ENCODE results near the gene KCNH5. TPM values are rescaled to one million over a fixed set of nuclear protein-coding genes. Genes with fewer than 3 reads are reported as not detected.

The KCNH5 gene
- polyA plus RNA-seq, 1 donor (not counting 4 experiments of a cell fraction or from before 2014, with no cell fraction given), result 0.04 TPM

DNA sequence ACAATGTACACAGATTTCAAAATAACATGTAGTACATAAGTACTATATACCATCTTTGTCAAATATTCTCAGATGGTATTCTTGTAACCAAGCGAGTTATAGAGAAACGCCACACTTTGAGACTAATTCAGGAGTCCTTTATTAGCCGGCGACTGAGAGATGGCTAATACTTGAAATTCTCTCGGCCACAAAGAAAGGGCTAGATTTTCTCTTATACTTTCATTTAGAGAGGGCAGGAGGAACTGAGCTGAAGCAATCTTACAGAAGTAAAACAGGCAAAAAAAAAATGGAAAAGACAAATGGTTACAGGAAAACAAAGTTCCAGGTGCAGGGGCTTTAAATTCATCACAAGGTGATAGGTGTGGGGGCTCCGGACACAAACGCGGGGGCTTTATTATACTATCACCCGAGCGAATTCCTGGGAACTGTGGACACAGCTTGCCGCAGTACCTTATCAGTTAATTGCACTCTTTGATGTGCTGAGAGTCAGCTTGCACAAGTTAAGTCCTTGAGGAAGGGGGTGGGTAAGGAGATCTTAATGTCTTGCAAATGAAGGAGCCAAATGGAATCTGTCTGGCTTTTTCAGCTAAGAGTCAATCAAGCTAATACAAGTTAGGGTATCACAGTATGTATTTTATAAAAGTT lies 382.3 kb downstream of the KCNH5 start:
- DNase-seq (ENCODE audit: low read depth, low spot score) (no peak), FAIRE-seq (no peak)
- Histone ChIP-seq H3K27me3 (ENCODE audit: control insufficient read depth, extremely low read depth, insufficient read depth, low read length) (no peaks in the 10 kb centered on the region), H3K36me3 (ENCODE audit: control insufficient read depth in 2 of 2, extremely low read depth in 1 of 2, insufficient read depth in 2 of 2, low read length in 2 of 2) (no peaks in the 10 kb centered on the region), H3K4me2 (ENCODE audit: control insufficient read depth, extremely low read depth, insufficient read depth, low read depth, low read length) (no peak overlapping the region), H4K20me1 (ENCODE audit: control insufficient read depth, extremely low read depth, insufficient read depth, low read length) (no peaks in the 10 kb centered on the region), H2AFZ (ENCODE audit: control insufficient read depth, low read length) (no peak overlapping the region), H3K4me1 (ENCODE audit: control insufficient read depth, extremely low read depth, insufficient read depth, low read length) (peaks cover 7% of the 10 kb centered on the region), H3K9me1 (ENCODE audit: control insufficient read depth, extremely low read depth, insufficient read depth, low read length) (no peaks in the 10 kb centered on the region), H3K9me3 (ENCODE audit: control insufficient read depth, low read depth, low read length) (no peaks in the 10 kb centered on the region), H3K27ac (ENCODE audit: control insufficient read depth, insufficient read depth, low read length) (no peak overlapping the region), H3K79me2 (ENCODE audit: control insufficient read depth, insufficient read depth, low read length) (no peaks in the 10 kb centered on the region), H3K9ac (ENCODE audit: control insufficient read depth, extremely low read depth, insufficient read depth, low read length) (no peak overlapping the region), H3K4me3 (ENCODE audit: control insufficient read depth in 2 of 3, extremely low read depth in 1 of 3, insufficient read depth in 2 of 3, low read depth in 1 of 3, low read length in 3 of 3) (no peak overlapping the region)
- TF ChIP-seq, protein P1, sequence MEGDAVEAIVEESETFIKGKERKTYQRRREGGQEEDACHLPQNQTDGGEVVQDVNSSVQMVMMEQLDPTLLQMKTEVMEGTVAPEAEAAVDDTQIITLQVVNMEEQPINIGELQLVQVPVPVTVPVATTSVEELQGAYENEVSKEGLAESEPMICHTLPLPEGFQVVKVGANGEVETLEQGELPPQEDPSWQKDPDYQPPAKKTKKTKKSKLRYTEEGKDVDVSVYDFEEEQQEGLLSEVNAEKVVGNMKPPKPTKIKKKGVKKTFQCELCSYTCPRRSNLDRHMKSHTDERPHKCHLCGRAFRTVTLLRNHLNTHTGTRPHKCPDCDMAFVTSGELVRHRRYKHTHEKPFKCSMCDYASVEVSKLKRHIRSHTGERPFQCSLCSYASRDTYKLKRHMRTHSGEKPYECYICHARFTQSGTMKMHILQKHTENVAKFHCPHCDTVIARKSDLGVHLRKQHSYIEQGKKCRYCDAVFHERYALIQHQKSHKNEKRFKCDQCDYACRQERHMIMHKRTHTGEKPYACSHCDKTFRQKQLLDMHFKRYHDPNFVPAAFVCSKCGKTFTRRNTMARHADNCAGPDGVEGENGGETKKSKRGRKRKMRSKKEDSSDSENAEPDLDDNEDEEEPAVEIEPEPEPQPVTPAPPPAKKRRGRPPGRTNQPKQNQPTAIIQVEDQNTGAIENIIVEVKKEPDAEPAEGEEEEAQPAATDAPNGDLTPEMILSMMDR (optimal IDR thresholded peaks at IDR 0.05 in 1 of 3, IDR thresholded peaks at IDR 0.05 in 1 of 3, conservative IDR thresholded peaks at IDR 0.05 in 1 of 3; ENCODE audit: extremely low read depth in 1 of 3, insufficient read depth in 2 of 3, low read length in 3 of 3), result no peak
- TF ChIP-seq EZH2 (IDR thresholded peaks at IDR 0.05; ENCODE audit: low read length), result no peak
- dilution Hi-C loops (cut with MboI; ENCODE audit: extremely low pct_ligation_motif_present, low sequenced_read_pairs), result no loop called here

DNA sequence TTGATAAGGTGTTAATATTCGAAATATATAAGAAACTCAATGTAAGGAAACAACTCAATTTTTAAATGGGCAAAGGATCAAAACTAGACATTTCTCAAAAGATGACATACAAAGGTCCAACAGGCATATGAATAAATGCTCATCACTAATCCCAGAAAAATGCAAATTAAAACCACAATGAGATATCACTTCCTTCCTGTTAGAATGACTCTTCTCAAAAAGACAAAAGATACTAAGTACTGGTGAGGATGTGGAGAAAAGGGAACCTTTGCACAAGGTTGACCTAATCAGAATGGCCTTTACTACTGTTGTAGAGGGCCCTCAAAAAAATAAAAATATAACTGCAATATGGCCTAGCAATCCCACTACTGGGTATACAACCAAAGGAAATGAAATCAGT lies 383.4 kb downstream of the KCNH5 start:
- no peak for FAIRE-seq
- dilution Hi-C loops (cut with MboI; ENCODE audit: extremely low pct_ligation_motif_present, low sequenced_read_pairs), result no loop called here
- DNase-seq (ENCODE audit: low read depth, low spot score), result no peak

More for the DNA sequence above, 383.4 kb downstream of the KCNH5 start:
- Histone ChIP-seq H3K9ac (ENCODE audit: control insufficient read depth, extremely low read depth, insufficient read depth, low read length) (no peak overlapping the region), H3K4me1 (ENCODE audit: control insufficient read depth, extremely low read depth, insufficient read depth, low read length) (peaks cover 7% of the 10 kb centered on the region), H4K20me1 (ENCODE audit: control insufficient read depth, extremely low read depth, insufficient read depth, low read length) (no peaks in the 10 kb centered on the region), H3K27me3 (ENCODE audit: control insufficient read depth, extremely low read depth, insufficient read depth, low read length) (no peaks in the 10 kb centered on the region), H3K79me2 (ENCODE audit: control insufficient read depth, insufficient read depth, low read length) (no peaks in the 10 kb centered on the region), H3K27ac (ENCODE audit: control insufficient read depth, insufficient read depth, low read length) (no peak overlapping the region), H3K4me3 (ENCODE audit: control insufficient read depth in 2 of 3, extremely low read depth in 1 of 3, insufficient read depth in 2 of 3, low read depth in 1 of 3, low read length in 3 of 3) (no peak overlapping the region), H3K9me3 (ENCODE audit: control insufficient read depth, low read depth, low read length) (no peaks in the 10 kb centered on the region), H3K36me3 (ENCODE audit: control insufficient read depth in 2 of 2, extremely low read depth in 1 of 2, insufficient read depth in 2 of 2, low read length in 2 of 2) (no peaks in the 10 kb centered on the region), H2AFZ (ENCODE audit: control insufficient read depth, low read length) (no peak overlapping the region), H3K9me1 (ENCODE audit: control insufficient read depth, extremely low read depth, insufficient read depth, low read length) (no peaks in the 10 kb centered on the region), H3K4me2 (ENCODE audit: control insufficient read depth, extremely low read depth, insufficient read depth, low read depth, low read length) (no peak overlapping the region)
- no peak for TF ChIP-seq EZH2 (IDR thresholded peaks at IDR 0.05; ENCODE audit: low read length)
- TF ChIP-seq, protein P1 (optimal IDR thresholded peaks at IDR 0.05 in 1 of 3, IDR thresholded peaks at IDR 0.05 in 1 of 3, conservative IDR thresholded peaks at IDR 0.05 in 1 of 3; ENCODE audit: extremely low read depth in 1 of 3, insufficient read depth in 2 of 3, low read length in 3 of 3), result no peak

Data from keratinocyte (primary cell).